Kidney epithelial cell (primary cell): ENCODE measurements around the gene HDAC10. TPM values are rescaled to one million over a fixed set of nuclear protein-coding genes. Genes with fewer than 3 reads are reported as not detected.
A peak's percentile ranks its signal among the peaks of the same experiment; 100 is the strongest.

Source experiments
- DNase-seq: peaks from one replicate; pipeline ENCODE4 v3.0.0-alpha.2; 2010; ENCODE audit warnings: low read depth
- H3K27me3 ChIP-seq: 2 replicates; pipeline ENCODE4 v1.6.0; 2011; ENCODE audit warnings: low read length; ENCODE audit not compliant: control insufficient read depth, insufficient read depth
- H3K36me3 ChIP-seq: 2 replicates; pipeline ENCODE4 v1.5.1; 2011; ENCODE audit warnings: low read length; ENCODE audit not compliant: control insufficient read depth, insufficient read depth
- H3K4me3 ChIP-seq: 2 replicates; pipeline ENCODE4 v1.5.1; 2011; ENCODE audit warnings: low read depth, mild to moderate bottlenecking, control low read depth, low read length
- total RNA-seq: library from RNA; depleted of rRNA; stranded (reverse); fragments of >200 nt; gene quantifications from 2 replicates; pipeline ENCODE4 v1.2.3, GENCODE V29; 2015
- TF ChIP-seq, protein P1 (sequence below): IDR thresholded peaks from 2 replicates; pipeline ENCODE4 v1.5.1; 2011; ENCODE audit warnings: mild to moderate bottlenecking, moderate library complexity, low read length, control low read depth, inconsistent platforms; ENCODE audit not compliant: insufficient read depth, poor library complexity, severe bottlenecking

Gene HDAC10
- total RNA-seq, 1 donor from 2014 or later, result 21.1 TPM

DNA sequence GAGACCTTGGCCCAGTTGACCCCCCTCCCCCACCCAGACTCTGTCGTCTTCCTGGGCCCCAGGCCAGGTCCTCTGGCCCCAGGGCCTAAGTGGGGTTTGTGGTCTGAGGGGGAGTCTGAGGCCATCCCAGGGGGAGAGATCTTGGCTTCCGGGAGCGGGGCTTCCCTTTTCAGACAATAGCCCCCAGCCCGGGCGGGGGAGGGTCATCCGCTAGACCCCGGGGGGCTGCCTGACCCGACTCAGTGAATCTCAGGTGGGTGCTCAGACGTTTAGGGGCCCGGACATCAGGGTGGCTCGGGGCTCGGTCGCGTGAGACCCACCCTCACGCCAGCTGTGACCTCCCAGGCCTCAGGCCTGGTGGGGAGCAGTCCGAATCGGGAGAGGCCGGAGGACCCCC, 18.5 kb upstream of the HDAC10 start:
- TF ChIP-seq, protein P1, sequence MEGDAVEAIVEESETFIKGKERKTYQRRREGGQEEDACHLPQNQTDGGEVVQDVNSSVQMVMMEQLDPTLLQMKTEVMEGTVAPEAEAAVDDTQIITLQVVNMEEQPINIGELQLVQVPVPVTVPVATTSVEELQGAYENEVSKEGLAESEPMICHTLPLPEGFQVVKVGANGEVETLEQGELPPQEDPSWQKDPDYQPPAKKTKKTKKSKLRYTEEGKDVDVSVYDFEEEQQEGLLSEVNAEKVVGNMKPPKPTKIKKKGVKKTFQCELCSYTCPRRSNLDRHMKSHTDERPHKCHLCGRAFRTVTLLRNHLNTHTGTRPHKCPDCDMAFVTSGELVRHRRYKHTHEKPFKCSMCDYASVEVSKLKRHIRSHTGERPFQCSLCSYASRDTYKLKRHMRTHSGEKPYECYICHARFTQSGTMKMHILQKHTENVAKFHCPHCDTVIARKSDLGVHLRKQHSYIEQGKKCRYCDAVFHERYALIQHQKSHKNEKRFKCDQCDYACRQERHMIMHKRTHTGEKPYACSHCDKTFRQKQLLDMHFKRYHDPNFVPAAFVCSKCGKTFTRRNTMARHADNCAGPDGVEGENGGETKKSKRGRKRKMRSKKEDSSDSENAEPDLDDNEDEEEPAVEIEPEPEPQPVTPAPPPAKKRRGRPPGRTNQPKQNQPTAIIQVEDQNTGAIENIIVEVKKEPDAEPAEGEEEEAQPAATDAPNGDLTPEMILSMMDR, result no peak
- peak overlapping the region; percentile 35 for H3K4me3 ChIP-seq
- no peaks in the 10 kb centered on the region for H3K36me3 ChIP-seq
- peaks cover 5% of the 10 kb centered on the region for H3K27me3 ChIP-seq
- no peak for DNase-seq

DNA sequence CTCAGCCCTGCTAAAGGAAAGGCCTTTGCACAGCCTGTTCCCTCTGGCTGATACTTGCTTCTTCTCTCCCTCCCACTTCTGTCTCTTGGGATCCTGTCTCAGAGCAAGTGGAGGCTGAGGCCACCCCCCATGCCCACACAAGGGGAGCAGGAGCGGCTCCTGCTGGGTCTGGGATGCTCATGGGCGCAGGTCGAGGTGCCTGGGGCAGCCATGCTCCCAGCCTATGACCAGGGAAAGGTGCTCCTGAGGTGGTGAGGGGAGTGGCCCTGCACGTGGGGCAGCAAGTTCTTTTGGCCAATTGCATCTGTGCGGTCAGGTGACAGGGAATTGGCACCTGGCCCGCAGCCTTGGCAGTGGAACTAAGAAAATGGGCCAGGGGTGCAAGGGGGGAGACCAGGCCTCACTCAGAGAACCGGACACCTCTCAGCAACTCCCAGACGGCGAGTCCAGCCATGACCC, 17.6 kb upstream of the HDAC10 start:
- TF ChIP-seq, protein P1, result no peak
- peaks cover 5% of the 10 kb centered on the region for H3K27me3 ChIP-seq
- DNase-seq, result no peak

DNA sequence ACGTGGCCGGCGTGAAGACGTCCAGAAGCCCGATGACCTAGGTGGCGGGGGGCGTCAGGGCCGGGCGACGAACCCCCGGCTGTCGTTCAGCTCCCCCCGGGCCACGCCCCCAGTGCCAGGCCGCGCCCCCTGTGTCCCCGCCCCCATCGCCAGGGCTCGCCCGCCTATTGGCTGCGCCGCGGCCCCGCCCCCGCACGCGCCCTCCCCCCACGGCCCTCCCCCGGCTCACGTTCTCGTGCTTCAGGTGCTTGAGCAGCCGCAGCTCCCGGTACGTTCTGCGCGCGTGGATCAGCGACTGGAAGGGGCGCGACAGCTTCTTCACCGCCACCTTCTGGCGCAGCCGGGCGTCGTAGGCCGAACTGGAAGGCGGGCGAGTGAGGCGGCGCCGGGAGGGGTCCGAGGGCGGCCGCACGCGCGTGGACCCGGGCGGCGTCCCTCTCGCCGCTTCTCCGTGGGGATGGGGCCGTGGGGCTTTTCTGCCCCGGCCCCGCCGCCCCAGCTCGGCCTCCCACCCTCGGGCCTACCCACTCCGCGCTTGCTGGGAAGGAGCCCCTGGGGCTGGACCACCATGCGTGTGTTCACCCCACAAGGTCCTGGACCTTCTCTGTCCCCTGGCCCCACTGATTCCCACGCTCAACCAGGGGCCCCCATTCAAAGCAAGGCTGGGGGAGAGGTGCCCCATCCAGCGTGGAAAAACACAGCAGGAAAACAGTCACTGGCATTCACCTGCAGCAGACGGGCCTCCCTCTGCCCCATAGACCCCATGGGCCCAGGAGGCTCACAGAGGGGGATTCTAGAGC, 16.7 kb upstream of the HDAC10 start:
- no peak for DNase-seq
- H3K4me3 ChIP-seq, result no peak overlapping the region
- TF ChIP-seq, protein P1, result peak; percentile 19
- H3K27me3 ChIP-seq, result peaks cover 5% of the 10 kb centered on the region
- no peaks in the 10 kb centered on the region for H3K36me3 ChIP-seq

More for the DNA sequence above, 17.6 kb upstream of the HDAC10 start:
- Histone ChIP-seq H3K36me3 (no peaks in the 10 kb centered on the region), H3K4me3 (no peak overlapping the region)

DNA sequence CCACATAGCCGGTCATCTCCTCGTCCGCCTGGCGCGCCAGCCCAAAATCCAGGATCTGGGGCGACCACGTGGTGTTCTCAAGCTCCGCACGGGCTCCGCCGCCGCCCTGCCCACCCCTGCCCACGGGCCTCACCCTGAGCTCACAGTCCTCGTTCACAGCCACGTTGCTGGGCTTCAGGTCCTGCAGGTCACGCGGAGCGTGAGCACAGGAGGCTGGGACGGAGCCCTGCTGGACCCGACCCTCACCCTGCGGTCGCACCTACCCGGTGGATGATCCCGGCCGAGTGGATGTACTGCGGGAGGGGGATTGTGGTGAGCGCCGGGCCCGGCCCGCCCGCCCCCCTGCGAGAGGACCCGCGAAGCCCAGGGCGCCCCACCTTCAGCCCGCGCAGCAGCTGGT, 15.9 kb upstream of the HDAC10 start:
- TF ChIP-seq, protein P1, result no peak
- Histone ChIP-seq H3K27me3 (peaks cover 5% of the 10 kb centered on the region), H3K4me3 (no peak overlapping the region)

DNA sequence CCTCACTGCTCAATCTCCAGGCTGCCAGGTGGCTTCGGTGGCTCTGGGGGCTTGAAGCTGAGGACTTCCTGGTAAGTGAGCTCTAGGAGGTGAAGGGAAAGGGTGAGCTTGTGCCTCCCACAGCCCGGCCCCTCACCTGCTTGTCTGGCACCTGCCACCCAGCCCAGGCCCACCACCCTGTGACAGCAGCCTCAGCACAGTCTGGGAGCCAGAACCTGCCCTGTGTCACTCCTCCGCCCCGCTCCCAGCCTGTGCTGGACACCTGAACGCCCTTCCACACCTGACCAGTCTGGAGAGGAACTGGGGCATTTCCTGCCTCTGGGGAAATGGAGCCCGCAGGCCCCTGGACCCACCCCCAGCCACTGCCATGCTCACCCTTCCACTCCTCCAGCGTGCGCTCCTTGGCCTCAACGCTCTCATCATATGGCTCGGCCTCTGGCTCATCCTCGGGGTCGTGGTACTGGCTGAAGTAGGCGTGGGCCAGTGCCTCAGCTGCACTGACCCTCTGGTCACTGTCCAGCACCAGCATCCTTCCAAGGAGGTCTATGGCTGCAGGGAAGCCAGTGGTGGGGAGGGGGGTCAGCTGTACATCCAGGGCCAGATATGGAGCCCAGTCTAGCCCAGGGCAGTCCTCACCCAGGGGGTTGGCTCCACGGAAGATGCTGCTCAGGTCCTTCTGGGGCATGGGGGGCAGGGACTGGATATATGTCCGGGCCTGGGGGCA, 14.0 kb upstream of the HDAC10 start:
- H3K27me3 ChIP-seq, result peaks cover 5% of the 10 kb centered on the region
- H3K36me3 ChIP-seq, result no peaks in the 10 kb centered on the region
- no peak for DNase-seq
- H3K4me3 ChIP-seq, result no peak overlapping the region
- TF ChIP-seq, protein P1, result no peak

More for the DNA sequence above, 15.9 kb upstream of the HDAC10 start:
- DNase-seq, result no peak
- no peaks in the 10 kb centered on the region for H3K36me3 ChIP-seq
